OCI-LY7 (cell line): ENCODE data around the gene WDR35. TPM values are rescaled to one million over a fixed set of nuclear protein-coding genes. Genes with fewer than 3 reads are reported as not detected.

Experiments used
- BruUV-seq: library from RNA; stranded (reverse); fragments of 400-500 nt; replicated peaks from 2 replicates; lab custom pipeline; 2021; lab: Mats Ljungman, UMichigan
- CTCF ChIA-PET: fragments of 300-600 bp; sonication (Branson Sonifier 250); formaldehyde crosslinking; loops from one replicate; lab custom pipeline; 2022; ENCODE audit warnings: antibody characterized with exemption; ENCODE audit not compliant: unreplicated experiment; lab: Charles Lee
- POLR2A ChIA-PET: fragments of 300-600 bp; sonication (Branson Sonifier 250); formaldehyde crosslinking; loops from one replicate; lab custom pipeline; 2022; ENCODE audit warnings: antibody characterized with exemption; lab: Charles Lee
- DNase-seq: peaks from one replicate; pipeline ENCODE4 v3.0.0-alpha.2; 2015; ENCODE audit warnings: low spot score
- H2AFZ ChIP-seq: fragments of 200-600 bp; sonication (generic), shearing (Covaris generic); 2 replicates; pipeline ENCODE4 v1.6.1; 2014; ENCODE audit warnings: mild to moderate bottlenecking, antibody characterized with exemption, low read length, moderate library complexity
- H3K27ac ChIP-seq: fragments of 200-600 bp; sonication (generic); 2 replicates; pipeline ENCODE4 v1.5.1; 2014; ENCODE audit warnings: mixed run types, low read depth, mild to moderate bottlenecking, moderate library complexity, low read length, inconsistent platforms; ENCODE audit not compliant: poor library complexity, severe bottlenecking
- H3K36me3 ChIP-seq: fragments of 200-600 bp; sonication (generic); 2 replicates; pipeline ENCODE4 v1.6.1; 2014; ENCODE audit warnings: mild to moderate bottlenecking, antibody characterized with exemption, low read length, moderate library complexity, mixed read lengths; ENCODE audit not compliant: insufficient read depth
- H3K4me1 ChIP-seq: fragments of 200-600 bp; sonication (generic); 2 replicates; pipeline ENCODE4 v1.5.1; 2014; ENCODE audit warnings: mild to moderate bottlenecking, low read length; ENCODE audit not compliant: insufficient read depth, poor library complexity, severe bottlenecking
- H3K4me2 ChIP-seq: fragments of 200-600 bp; sonication (generic); 2 replicates; pipeline ENCODE4 v1.6.1; 2014; ENCODE audit warnings: mild to moderate bottlenecking, low read length
- H3K4me3 ChIP-seq: fragments of 200-600 bp; sonication (generic); 2 replicates; pipeline ENCODE4 v1.5.1; 2014; ENCODE audit warnings: mild to moderate bottlenecking, low read depth, low read length; ENCODE audit not compliant: poor library complexity, severe bottlenecking
- H3K79me2 ChIP-seq: fragments of 200-600 bp; sonication (generic); 2 replicates; pipeline ENCODE4 v1.6.1; 2016; ENCODE audit warnings: low read depth, mild to moderate bottlenecking, low read length, moderate library complexity, mixed read lengths; ENCODE audit not compliant: insufficient read depth
- H3K9me2 ChIP-seq: fragments of 200-600 bp; sonication (generic); 2 replicates; pipeline ENCODE4 v1.6.1; 2016; ENCODE audit warnings: mild to moderate bottlenecking, low read length, mixed read lengths; ENCODE audit not compliant: insufficient read depth
- H3K9me3 ChIP-seq: fragments of 200-600 bp; sonication (generic); 2 replicates; pipeline ENCODE4 v1.6.1; 2014; ENCODE audit warnings: mild to moderate bottlenecking, mixed run types, low read length, mixed read lengths
- H4K20me1 ChIP-seq: fragments of 200-600 bp; sonication (generic); 2 replicates; pipeline ENCODE4 v1.6.1; 2014; ENCODE audit warnings: mild to moderate bottlenecking, antibody characterized with exemption, low read length, moderate library complexity, mixed read lengths; ENCODE audit not compliant: insufficient read depth
- EZH2phosphoT487 ChIP-seq: fragments of 200-600 bp; sonication (generic); IDR thresholded peaks from 2 replicates; pipeline ENCODE4 v1.6.1; 2018; ENCODE audit warnings: low read depth, borderline replicate concordance, mild to moderate bottlenecking, mixed run types, antibody characterized with exemption, low read length, moderate library complexity, mixed read lengths
- intact Hi-C: fragments of 100-400 bp; cut with micrococcal nuclease; formaldehyde crosslinking; loops from one replicate; pipeline ENCODE4 v1.10.0; 2022; ENCODE audit not compliant: unreplicated experiment
- total RNA-seq, 2 experiments: library from RNA; depleted of rRNA in 1 of 2; stranded (reverse); fragments of >200 nt in 1 of 2; shearing (Covaris generic) in 1 of 2; gene quantifications; 2 replicates each; pipeline ENCODE4 v1.2.3, GENCODE V29; 2014 to 2022
- TF ChIP-seq, protein P1 (sequence below): fragments of 200-600 bp; sonication (generic); conservative IDR thresholded peaks from 2 replicates; pipeline ENCODE4 v1.5.1; 2014; ENCODE audit warnings: mild to moderate bottlenecking, antibody characterized with exemption, low read length, moderate library complexity, mixed read lengths

The WDR35 gene
- total RNA-seq, 2 experiments from 2014 or later: 0.06 to 1.5 TPM

DNA sequence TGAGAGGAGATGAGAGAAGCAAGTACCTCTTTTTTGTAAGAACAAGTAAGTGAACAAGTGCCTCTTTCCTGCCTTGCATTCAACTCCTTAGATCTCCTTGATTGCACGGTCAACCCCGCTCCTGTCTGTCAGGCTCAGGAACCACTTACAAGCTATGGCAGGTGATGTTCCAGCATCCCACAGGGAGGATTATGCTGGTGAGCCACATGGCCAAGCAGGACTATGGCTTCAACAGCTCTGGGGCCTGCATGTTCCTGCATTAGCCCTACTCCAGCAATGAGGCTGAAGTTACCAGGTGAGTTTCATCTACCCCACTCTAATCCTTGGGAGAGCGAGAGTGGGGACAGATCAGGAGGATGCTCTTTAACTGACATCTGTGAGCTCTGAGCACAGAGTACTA is 117.6 kb downstream of the WDR35 start:
- TF ChIP-seq EZH2phosphoT487: no peak
- TF ChIP-seq, protein P1, sequence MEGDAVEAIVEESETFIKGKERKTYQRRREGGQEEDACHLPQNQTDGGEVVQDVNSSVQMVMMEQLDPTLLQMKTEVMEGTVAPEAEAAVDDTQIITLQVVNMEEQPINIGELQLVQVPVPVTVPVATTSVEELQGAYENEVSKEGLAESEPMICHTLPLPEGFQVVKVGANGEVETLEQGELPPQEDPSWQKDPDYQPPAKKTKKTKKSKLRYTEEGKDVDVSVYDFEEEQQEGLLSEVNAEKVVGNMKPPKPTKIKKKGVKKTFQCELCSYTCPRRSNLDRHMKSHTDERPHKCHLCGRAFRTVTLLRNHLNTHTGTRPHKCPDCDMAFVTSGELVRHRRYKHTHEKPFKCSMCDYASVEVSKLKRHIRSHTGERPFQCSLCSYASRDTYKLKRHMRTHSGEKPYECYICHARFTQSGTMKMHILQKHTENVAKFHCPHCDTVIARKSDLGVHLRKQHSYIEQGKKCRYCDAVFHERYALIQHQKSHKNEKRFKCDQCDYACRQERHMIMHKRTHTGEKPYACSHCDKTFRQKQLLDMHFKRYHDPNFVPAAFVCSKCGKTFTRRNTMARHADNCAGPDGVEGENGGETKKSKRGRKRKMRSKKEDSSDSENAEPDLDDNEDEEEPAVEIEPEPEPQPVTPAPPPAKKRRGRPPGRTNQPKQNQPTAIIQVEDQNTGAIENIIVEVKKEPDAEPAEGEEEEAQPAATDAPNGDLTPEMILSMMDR: no peak
- intact Hi-C loops: no loop called here
- Histone ChIP-seq H3K4me2 (no peak overlapping the region), H3K36me3 (no peaks in the 10 kb centered on the region), H3K27ac (no peak overlapping the region), H3K4me3 (no peak overlapping the region), H3K9me3 (no peaks in the 10 kb centered on the region), H3K4me1 (no peaks in the 10 kb centered on the region), H4K20me1 (no peaks in the 10 kb centered on the region), H2AFZ (no peak overlapping the region), H3K79me2 (no peaks in the 10 kb centered on the region), H3K9me2 (no peaks in the 10 kb centered on the region)
- CTCF ChIA-PET: no interaction called here
- POLR2A ChIA-PET: no interaction called here
- DNase-seq: no peak
- BruUV-seq: no TSS peak

DNA sequence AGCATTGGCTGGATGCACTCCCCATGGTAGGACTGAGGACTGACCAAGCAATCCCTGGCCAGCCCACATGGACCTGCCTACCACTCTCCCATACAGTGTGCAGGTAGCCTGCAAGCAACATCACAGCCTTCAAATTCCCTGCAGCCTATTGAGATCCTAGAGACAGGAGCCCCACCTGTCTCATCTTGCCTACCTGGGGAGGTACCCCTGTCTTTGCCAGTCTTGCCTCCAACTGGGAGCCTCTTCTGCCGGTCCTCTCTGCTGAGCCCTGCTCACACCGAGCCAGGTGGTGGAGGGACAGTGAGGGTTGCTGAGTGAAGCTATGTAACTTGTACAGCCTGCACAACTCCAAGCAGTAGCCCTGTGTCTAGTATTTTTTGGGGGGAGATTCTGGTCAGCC is 118.1 kb downstream of the WDR35 start:
- Histone ChIP-seq H3K9me2 (no peaks in the 10 kb centered on the region), H3K4me3 (no peak overlapping the region), H3K27ac (no peak overlapping the region), H3K4me1 (no peaks in the 10 kb centered on the region), H2AFZ (no peak overlapping the region), H3K9me3 (no peaks in the 10 kb centered on the region), H4K20me1 (no peaks in the 10 kb centered on the region), H3K79me2 (no peaks in the 10 kb centered on the region), H3K4me2 (no peak overlapping the region), H3K36me3 (no peaks in the 10 kb centered on the region)
- intact Hi-C loops: no loop called here
- no peak for DNase-seq
- ChIA-PET CTCF (no interaction called here), POLR2A (interaction anchor here (0.6 kb wide), 1 partner anchor 14 kb away, joined by 3 read pairs; no protein-coding TSS in a partner anchor)
- BruUV-seq: no TSS peak
- TF ChIP-seq, protein P1: no peak
- TF ChIP-seq EZH2phosphoT487: no peak

DNA sequence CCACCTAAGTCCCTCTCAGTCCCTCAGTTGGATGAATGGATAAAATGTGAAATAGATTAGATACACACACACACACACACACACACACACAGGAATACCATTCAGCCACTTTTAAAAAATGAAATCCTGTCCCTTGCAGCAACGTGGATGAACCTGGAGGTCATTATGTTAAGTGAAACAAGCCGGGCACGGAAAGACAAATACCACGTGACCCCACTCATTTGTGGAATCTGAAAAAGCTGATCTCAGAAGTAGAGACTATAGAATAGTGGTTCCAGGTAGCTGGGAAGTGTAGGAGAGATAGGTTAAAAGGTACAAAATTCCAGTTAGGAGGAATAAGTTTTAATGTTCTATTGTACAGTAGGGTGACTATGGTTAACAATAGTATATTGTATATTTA is 119.1 kb downstream of the WDR35 start:
- Histone ChIP-seq H3K4me3 (no peak overlapping the region), H3K4me2 (no peak overlapping the region), H4K20me1 (no peaks in the 10 kb centered on the region), H3K4me1 (no peaks in the 10 kb centered on the region), H3K79me2 (no peaks in the 10 kb centered on the region), H3K27ac (no peak overlapping the region), H3K36me3 (no peaks in the 10 kb centered on the region), H2AFZ (no peak overlapping the region), H3K9me3 (no peaks in the 10 kb centered on the region), H3K9me2 (no peaks in the 10 kb centered on the region)
- TF ChIP-seq EZH2phosphoT487: no peak
- TF ChIP-seq, protein P1: no peak
- POLR2A ChIA-PET: no interaction called here
- DNase-seq: no peak
- no TSS peak for BruUV-seq
- CTCF ChIA-PET: no interaction called here
- intact Hi-C loops: no loop called here
